ENCODE data around the gene MRPS11. TPM values are rescaled to one million over a fixed set of nuclear protein-coding genes. Genes with fewer than 3 reads are reported as not detected.

The MRPS11 gene
- total RNA-seq, 4 donors from 2014 or later: 4.4 to 32.8 (median 18.9) TPM

DNA sequence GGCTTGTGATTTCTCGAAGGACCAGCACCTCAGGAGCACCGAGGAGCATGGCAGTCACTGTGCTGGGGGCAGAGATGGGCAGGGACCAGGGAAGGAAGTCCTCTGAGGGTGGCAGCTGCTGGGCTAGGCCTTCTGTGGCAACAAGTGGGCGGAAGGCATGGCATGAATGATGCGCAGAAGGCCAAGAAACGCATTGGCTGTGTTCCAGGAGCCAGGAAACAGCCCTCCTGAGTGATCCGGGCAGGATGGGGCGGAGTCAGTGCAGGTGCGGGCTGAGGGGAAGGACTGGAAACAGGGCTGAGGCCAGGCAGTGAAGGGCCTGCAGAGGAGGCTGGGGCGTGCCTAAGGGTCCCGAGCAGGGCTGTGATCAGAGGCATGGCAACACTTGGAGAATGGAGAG is 23.6 kb downstream of the MRPS11 start:
- H3K4me1 ChIP-seq: no peaks in the 10 kb centered on the region
- no peak for TF ChIP-seq POLR2A (IDR thresholded peaks at IDR 0.05)
- TF ChIP-seq, protein P1, sequence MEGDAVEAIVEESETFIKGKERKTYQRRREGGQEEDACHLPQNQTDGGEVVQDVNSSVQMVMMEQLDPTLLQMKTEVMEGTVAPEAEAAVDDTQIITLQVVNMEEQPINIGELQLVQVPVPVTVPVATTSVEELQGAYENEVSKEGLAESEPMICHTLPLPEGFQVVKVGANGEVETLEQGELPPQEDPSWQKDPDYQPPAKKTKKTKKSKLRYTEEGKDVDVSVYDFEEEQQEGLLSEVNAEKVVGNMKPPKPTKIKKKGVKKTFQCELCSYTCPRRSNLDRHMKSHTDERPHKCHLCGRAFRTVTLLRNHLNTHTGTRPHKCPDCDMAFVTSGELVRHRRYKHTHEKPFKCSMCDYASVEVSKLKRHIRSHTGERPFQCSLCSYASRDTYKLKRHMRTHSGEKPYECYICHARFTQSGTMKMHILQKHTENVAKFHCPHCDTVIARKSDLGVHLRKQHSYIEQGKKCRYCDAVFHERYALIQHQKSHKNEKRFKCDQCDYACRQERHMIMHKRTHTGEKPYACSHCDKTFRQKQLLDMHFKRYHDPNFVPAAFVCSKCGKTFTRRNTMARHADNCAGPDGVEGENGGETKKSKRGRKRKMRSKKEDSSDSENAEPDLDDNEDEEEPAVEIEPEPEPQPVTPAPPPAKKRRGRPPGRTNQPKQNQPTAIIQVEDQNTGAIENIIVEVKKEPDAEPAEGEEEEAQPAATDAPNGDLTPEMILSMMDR (IDR thresholded peaks at IDR 0.05): no peak
- no peak overlapping the region for H3K4me3 ChIP-seq

DNA sequence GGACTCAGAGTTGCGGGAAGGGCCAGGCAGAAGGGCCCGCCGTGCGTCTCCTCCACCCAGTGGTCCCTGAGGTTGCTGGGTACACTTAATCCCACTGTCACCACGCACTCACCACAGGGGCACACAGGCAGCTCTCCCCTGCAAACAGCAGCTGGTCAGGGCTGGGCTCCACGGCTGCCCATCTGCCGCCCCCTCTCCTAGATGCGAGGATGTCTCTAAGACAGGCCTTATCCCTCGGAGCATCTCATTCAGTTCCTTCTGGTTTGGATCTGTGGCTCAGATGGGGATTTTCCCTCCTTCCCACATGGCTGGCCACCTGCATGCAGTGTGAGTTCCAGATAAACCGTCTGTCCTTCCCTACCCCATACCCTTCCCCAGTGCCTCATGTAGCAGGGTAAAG is 26.3 kb downstream of the MRPS11 start:
- Histone ChIP-seq H3K4me3 (no peak overlapping the region), H3K27ac (no peak overlapping the region), H3K27me3 (no peaks in the 10 kb centered on the region), H3K36me3 (no peaks in the 10 kb centered on the region), H3K9me3 (no peaks in the 10 kb centered on the region), H3K4me1 (no peaks in the 10 kb centered on the region)
- intact Hi-C loops (cut with DNase I; ENCODE audit: low total_unique reads): no loop called here
- TF ChIP-seq POLR2A (IDR thresholded peaks at IDR 0.05): no peak
- TF ChIP-seq, protein P1 (IDR thresholded peaks at IDR 0.05): no peak
- DNase-seq: no peak

More for the DNA sequence above, 23.6 kb downstream of the MRPS11 start:
- Histone ChIP-seq H3K36me3 (no peaks in the 10 kb centered on the region), H3K27ac (no peak overlapping the region), H3K9me3 (no peaks in the 10 kb centered on the region), H3K27me3 (no peaks in the 10 kb centered on the region)
- no peak for DNase-seq
- intact Hi-C loops (cut with DNase I; ENCODE audit: low total_unique reads): no loop called here

DNA sequence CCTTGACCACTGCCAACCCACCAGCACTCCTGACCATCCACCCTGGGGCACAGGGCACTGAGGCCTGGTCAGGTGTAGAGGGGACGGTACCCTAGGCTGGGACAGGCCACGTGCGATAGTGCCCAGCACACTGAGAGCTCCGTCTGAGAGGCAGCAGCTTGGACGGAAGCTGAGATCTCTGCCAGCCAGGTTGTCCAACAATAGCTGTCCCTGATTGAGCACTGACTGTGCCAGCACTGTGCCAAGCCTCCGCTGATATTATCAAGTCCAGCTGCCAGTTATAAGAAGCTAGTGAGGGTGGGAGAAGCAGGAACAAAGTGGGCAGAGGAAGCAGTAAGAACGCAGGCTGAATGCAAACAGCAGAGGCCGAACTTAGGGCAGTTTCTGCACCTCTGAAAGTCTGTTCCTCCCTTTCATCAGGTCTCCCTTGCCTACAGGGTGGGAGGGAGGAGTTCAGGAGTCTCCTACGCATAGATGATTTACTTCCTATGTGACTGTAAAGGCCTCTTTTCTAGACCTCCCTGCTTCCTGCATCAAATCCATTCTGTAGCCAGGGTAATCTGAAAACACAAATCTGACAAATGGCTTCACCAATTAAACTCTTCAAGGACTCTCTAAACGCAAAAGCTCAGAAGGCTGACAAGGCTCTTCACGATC is 29.7 kb downstream of the MRPS11 start:
- no peak overlapping the region for H3K27ac ChIP-seq
- no peak overlapping the region for H3K4me3 ChIP-seq
- no peak for DNase-seq
- H3K27me3 ChIP-seq: no peaks in the 10 kb centered on the region
- H3K36me3 ChIP-seq: no peaks in the 10 kb centered on the region
- H3K4me1 ChIP-seq: no peaks in the 10 kb centered on the region
- TF ChIP-seq, protein P1 (IDR thresholded peaks at IDR 0.05): no peak
- TF ChIP-seq POLR2A (IDR thresholded peaks at IDR 0.05): no peak
- no peaks in the 10 kb centered on the region for H3K9me3 ChIP-seq
- intact Hi-C loops (cut with DNase I; ENCODE audit: low total_unique reads): no loop called here

DNA sequence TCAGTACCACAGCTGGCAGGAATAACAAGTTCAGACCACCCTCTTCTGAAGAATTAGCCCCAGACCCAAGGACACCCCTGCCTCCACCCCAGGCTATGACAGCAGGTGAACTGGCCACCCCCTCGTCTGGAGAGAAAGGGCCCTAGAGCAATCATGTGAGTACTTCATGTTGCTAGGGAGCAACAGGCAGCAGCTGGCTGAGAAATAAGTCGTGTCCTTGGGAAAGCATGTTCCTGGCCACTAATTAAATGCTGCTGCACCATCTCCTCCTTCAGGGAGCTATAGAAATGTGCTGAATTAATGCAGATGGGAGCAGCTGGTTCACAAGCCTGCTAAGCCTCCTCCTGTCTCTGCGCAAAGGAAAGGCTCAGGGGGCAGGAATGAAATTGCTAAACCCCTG is 31.5 kb downstream of the MRPS11 start:
- intact Hi-C loops (cut with DNase I; ENCODE audit: low total_unique reads): no loop called here
- Histone ChIP-seq H3K36me3 (no peaks in the 10 kb centered on the region), H3K4me3 (no peak overlapping the region), H3K27ac (no peak overlapping the region), H3K27me3 (no peaks in the 10 kb centered on the region), H3K4me1 (no peaks in the 10 kb centered on the region), H3K9me3 (no peaks in the 10 kb centered on the region)
- TF ChIP-seq, protein P1 (IDR thresholded peaks at IDR 0.05): no peak
- no peak for TF ChIP-seq POLR2A (IDR thresholded peaks at IDR 0.05)
- DNase-seq: no peak

DNA sequence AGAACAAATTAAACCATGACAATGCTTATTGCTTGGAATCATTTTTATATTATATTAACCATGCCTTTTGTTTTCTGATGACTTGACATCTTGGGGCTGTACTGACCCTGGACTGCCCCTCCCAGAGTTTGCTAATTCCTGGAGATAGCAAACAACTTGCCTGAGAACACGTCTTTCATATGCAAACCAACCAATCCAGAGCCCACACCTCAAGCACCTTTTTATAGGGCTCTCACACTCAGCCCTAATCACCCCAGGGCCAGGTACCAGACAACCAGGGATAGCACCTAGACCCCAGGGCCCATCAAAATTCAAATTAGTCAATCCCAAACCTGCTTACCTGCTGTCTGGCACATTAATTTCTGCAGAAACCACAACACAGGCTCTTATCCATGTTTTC is 36.9 kb downstream of the MRPS11 start:
- no peak overlapping the region for H3K27ac ChIP-seq
- TF ChIP-seq POLR2A (IDR thresholded peaks at IDR 0.05): no peak
- TF ChIP-seq, protein P1 (IDR thresholded peaks at IDR 0.05): no peak
- no peaks in the 10 kb centered on the region for H3K27me3 ChIP-seq
- intact Hi-C loops (cut with DNase I; ENCODE audit: low total_unique reads): no loop called here
- no peaks in the 10 kb centered on the region for H3K9me3 ChIP-seq
- no peak for DNase-seq
- no peaks in the 10 kb centered on the region for H3K4me1 ChIP-seq
- no peak overlapping the region for H3K4me3 ChIP-seq
- no peaks in the 10 kb centered on the region for H3K36me3 ChIP-seq

All from uterus (tissue), 4 donors.